RWPE1 (cell line): Measurements from ENCODE around the gene ARHGEF7.

Experiments used
- CTCF ChIA-PET: fragments of 350-600 bp; sonication (Branson Sonifier 250); formaldehyde crosslinking; extraction: SDS; loops from one replicate; lab custom pipeline; 2021; lab: Yijun Ruan, JAX
- POLR2A ChIA-PET: fragments of 400-600 bp; formaldehyde crosslinking; extraction: SDS; loops from one replicate; lab custom pipeline; 2020; ENCODE audit warnings: antibody characterized with exemption; ENCODE audit not compliant: low non-redundant PET; lab: Yijun Ruan, JAX
- DNase-seq: peaks from one replicate; pipeline ENCODE4 v3.0.0; 2012; ENCODE audit warnings: low spot score
- H3K27ac ChIP-seq: fragments of 450-650 bp; 2 replicates; pipeline ENCODE4 v1.5.1; 2017
- TF ChIP-seq, protein P1 (sequence below): fragments of 450-650 bp; conservative IDR thresholded peaks from 2 replicates; pipeline ENCODE4 v1.5.1; 2017; ENCODE audit warnings: low read depth, mild to moderate bottlenecking

ARHGEF7 gene

DNA sequence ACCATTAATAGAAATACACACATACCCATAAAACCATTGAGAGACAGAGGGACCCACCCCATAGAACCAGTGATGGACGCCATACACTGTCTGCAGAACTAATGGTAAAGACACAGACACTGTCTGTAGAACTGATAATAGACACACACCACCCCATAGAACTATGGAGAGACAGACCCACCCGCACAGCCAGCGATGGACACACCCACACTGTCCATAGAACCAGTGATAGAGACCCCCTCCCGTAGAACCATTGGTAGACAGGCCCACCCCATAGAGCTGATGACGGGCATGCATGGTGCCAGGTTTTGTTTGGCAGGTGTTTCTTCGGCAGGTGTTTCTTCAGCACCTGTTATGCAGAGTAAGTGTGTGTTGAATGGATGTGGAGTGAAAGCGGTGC is 117.1 kb downstream of the ARHGEF7 start:
- TF ChIP-seq, protein P1, sequence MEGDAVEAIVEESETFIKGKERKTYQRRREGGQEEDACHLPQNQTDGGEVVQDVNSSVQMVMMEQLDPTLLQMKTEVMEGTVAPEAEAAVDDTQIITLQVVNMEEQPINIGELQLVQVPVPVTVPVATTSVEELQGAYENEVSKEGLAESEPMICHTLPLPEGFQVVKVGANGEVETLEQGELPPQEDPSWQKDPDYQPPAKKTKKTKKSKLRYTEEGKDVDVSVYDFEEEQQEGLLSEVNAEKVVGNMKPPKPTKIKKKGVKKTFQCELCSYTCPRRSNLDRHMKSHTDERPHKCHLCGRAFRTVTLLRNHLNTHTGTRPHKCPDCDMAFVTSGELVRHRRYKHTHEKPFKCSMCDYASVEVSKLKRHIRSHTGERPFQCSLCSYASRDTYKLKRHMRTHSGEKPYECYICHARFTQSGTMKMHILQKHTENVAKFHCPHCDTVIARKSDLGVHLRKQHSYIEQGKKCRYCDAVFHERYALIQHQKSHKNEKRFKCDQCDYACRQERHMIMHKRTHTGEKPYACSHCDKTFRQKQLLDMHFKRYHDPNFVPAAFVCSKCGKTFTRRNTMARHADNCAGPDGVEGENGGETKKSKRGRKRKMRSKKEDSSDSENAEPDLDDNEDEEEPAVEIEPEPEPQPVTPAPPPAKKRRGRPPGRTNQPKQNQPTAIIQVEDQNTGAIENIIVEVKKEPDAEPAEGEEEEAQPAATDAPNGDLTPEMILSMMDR, result no peak
- DNase-seq, result no peak
- CTCF ChIA-PET, result no interaction called here
- POLR2A ChIA-PET, result no interaction called here
- no peak overlapping the region for H3K27ac ChIP-seq

DNA sequence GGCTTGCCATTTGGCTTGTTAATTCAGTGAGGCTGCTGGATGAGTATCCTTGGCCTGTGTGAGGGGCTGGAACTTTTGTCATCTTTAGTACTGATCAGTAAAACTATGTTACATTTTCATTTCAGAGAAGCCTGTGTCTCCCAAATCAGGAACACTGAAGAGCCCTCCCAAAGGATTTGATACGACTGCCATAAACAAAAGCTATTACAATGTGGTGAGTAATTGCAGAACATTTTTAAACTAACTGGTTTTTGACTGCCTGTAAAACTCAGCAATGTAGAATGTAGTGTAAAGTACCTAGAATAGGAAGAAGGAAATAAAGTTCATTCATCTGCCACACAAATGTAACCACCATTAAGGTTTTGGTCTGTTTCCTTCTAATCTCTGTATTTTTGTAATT is 118.0 kb downstream of the ARHGEF7 start:
- ChIA-PET CTCF (no interaction called here), POLR2A (no interaction called here)
- TF ChIP-seq, protein P1, result no peak

DNA sequence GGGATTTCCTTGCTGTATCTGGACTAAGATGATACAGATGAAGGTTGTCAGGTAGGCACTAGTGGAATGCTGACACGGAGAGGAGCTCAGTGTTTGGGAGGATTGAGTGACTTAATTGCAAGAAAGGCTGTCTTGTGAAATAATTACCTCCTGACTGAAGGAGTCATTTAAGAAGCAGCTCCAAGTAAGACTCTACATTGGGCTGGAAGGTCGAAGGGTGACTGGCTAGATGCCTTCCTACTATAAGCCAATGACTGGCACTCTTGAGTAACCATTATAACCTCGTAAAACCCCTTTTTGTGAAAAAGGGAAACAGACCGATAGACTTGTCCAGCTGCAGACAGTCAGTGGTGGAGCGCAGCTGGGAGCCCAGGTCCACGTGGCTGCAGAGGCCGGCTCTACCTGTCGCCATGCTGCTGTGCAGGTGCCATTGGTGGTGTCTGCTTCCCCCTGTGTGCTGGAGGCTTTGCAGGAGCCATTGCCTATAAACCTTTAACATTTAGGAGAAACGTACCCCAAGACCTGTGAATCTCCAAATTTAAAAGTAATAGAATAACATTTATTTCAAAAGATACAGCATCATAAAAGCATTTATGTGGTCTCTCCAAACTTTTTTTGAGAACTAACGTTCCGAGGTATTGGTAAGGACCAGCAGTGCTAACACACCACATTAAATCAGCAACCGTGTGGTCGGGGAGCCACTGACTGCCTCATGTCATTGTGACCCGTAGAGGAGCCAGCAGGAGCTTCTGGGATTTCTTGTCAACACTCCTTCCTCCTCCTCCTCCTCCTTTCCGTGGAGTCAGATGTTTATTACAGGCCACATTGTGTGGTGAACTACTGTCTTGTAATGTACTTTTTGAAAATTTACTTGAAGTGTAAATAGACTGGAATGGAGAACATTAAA is 124.9 kb downstream of the ARHGEF7 start:
- no peak for DNase-seq
- TF ChIP-seq, protein P1, result no peak
- ChIA-PET POLR2A (no interaction called here), CTCF (no interaction called here)
- H3K27ac ChIP-seq, result no peak overlapping the region

More for the DNA sequence above, 118.0 kb downstream of the ARHGEF7 start:
- no peak for DNase-seq
- H3K27ac ChIP-seq, result no peak overlapping the region

DNA sequence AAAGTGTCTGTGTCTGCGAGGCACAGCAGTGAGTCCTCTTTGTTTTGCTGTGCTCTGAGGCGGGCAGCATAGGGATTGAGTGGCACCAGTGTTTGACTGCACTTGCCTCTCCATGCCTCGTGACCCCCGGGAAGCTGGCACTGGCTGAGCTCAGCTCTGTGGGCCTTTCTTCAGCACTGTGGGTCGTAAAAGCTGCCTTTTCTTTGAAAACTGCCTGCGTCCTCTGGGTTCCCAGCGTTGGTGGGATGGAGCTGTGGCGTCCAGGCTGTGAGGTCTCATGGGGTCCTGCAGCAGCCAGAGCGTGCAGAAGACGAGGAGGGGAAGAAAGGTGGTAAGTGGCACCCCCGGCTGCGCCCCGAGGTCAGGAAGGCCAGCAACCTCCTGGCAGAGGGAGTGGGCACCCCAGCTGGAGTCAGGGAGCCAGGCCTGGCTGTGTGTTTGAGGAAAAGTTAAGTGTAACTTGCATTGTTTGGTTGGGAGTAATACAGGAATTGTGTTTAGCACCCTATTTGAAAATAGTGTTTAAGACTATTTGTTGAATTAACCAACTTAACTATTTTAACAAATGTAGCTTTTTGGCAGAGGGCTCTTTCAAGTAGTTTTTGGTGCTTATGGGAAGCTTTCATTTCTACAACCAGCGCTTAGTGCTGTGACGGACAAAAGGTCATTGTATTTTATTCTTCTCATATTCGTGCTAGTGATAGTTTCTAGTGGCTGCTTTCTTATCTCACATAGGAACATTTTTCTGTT is 126.1 kb downstream of the ARHGEF7 start:
- CTCF ChIA-PET, result no interaction called here

DNA sequence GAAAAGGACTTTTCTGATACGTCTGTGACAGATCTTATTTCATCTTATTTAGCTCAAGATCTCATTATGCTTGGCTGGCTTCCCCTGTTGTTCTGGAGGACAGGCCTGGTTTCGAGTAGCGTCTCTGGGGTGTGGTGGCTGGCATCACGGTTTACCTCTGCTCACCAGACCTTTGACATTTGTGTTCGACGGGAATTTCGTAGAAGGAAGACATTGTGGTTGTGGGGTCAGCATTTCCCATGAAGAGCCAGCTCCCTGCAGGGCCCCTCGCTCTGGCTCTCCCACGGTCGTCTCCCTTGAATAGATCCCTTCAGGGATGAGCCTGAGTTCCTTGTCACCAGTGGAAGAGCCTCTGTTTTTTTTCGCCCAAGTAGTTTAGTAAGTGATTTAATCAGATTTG is 126.8 kb downstream of the ARHGEF7 start:
- POLR2A ChIA-PET, result no interaction called here
- TF ChIP-seq, protein P1, result no peak
- no peak for DNase-seq
- no peak overlapping the region for H3K27ac ChIP-seq
- CTCF ChIA-PET, result no interaction called here

More for the DNA sequence above, 126.1 kb downstream of the ARHGEF7 start:
- no peak for DNase-seq
- H3K27ac ChIP-seq, result no peak overlapping the region
- POLR2A ChIA-PET, result no interaction called here
- TF ChIP-seq, protein P1, result no peak

DNA sequence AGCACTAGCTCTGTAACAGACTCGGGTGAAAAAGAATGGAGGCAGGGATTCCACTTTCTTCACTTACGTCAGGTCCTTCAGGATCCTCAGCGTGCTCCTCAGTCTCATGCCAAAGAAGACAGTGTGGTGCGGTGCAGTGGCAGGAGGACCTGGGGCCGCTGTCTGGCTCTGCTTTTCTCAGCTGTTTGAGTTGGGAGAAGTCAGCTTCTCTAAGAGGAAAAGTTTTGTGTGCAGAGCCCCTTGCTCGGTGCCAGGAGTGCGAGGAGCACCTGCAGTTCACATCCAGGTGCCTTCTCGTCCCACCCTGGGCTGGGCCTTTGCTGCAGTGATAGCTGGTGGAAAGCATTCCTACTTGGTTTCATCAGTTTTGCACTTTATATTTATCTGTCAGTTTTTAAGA is 127.5 kb downstream of the ARHGEF7 start:
- POLR2A ChIA-PET, result no interaction called here
- CTCF ChIA-PET, result no interaction called here
- H3K27ac ChIP-seq, result no peak overlapping the region
- TF ChIP-seq, protein P1, result no peak
- no peak for DNase-seq
